Islet of Langerhans (tissue), 1 donor: ENCODE data around the gene TMEM150A.
"Not testable (repeated sequence)": the region's sequence is repeated elsewhere in the genome, so short reads cannot be mapped to it uniquely, and the experiment has no call there.

ENCODE experiments used
- FAIRE-seq: peaks from one replicate; lab custom pipeline; 2011; peaks lifted over from hg19 to GRCh38; lab: Jason Lieb, UNC

TMEM150A gene

DNA sequence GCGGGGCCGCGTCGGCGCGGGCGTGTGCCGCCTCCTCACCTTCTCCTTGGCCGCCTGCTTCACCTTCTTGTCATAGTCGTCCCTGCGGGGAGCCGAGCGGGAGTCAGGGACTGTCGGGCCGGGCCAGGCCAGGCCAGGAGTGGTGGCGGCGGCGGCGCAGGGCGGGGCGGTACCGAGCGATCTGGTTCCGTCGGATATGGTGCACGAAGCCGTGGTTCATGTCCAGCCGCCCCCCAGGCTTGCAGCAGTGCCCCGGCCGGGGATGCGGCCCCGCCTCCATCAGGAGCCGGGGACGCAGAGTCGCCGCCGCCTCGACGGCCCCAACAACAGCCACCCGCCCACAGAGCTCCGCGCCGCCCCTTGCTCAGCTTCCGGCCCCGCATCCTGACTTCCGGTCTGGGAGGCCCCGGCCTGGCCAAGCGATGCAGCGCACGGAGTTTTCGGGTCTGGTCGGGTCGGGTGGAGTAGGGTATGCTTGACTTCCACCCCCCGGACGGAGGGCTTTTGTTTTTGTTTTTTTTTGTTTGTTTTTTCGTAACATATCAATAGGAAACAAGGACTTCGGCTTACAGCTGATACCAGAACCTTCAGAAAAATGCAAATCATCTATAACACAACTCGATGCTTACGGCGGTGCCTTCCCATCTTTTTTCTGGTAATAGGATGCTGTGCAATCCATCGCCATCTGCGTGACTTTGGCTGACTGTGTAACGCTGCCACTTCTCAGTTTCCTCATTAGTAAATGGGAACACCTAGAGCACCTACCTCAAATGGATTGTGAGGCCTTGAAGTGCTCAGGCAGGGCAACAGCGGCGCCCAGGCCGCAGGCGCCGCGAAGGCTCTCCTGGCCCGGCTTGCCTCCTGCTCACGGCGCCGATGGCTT, 9.4 kb upstream of the TMEM150A start, which contains the start of gene C2orf68:
C2orf68 (minus strand) TSS at position 362 of the 883 bp plus-strand sequence; CDS start at position 280, 82 bp downstream.
- FAIRE-seq, result no peak

DNA sequence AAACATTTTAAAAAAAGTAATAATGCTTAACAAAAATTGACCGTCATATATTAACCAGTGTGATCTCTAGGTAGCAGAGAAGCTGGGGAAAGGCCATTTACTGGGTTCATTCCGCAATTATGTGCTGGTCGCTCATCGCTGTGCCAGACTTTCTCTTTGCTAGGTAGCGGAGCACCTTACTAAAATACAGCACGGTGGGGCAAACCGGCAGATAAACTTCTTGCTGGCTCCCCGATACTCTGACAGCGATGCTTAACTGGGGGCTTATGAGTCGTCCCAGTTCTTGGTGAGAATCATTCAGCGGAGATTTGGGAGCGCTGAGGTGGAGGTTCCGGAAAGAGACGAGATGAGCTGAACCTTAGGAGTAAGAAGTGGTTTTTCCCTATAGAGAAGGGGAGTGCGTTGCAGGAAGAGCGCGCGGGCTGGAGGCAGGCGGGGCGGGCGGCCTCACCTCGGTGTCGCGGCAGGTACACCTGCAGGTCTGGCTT, 8.8 kb upstream of the TMEM150A start:
- no peak for FAIRE-seq

DNA sequence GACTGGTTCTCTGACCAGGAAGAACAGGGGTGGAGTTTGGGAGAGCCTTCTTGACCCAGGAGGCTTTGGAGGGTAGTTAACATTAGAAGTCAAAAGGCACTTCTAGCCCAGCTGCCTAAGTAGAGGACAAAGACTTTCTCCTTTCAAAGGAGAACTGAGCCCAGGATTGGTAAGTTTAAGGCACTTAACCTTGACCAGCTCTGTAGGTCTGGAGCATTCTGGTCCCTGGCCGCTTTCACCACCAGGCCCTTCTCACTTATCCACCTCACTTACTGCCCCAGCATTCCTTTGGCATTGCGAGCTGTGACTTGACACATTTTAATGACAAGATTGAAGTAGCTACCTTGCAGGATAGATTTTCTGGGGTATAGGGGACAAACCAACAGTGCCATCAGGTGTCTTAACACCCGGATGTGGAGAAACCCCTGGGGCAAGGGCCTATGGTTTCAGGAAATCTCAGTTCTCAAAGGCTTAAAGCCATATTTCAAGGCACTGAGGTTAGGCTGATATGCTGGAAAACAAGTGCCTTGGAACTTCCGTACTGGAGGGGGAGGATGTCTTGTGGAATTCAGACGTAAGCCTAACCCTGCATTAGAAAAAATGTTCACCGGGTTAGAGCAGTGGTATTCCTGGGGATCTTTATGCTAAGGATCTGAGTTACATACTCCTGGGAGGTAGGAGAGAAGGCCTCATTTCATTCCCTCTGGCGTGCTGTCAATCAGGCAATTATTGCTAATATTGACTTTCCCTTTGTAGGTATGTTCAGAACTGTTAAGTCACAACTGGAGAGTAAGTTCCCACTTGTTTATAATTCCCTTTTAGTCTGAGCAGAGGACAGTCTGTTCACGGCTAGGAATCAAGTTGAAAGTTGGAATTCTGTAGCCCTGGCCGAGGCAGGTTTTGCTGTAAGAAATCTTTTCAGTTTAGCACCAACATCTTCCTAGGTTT, 5.0 kb upstream of the TMEM150A start:
- no peak for FAIRE-seq

DNA sequence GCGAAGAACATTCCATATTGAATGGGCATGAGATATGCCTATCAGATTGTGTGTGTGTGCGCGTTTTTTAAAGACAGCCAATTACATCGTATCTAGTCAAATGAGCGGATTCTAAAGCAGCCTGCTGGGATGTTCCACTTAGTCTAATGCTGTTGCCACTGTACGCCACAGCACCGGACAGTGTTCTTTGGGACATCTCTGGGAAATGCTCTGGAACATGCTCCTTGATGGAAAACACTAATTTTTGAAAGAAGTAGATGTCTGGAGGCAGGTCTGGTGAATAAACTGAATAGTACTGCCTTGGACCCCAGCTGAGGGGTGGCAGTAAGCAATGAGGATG, 3.6 kb upstream of the TMEM150A start:
- FAIRE-seq, result no peak

GRCh38 chr2:85605406-85606115, 3.1 kb upstream of the TMEM150A start:
- FAIRE-seq, result no peak

- FAIRE-seq, result no peak
These were observed 2.3 kb upstream of the TMEM150A start for GRCh38 chr2:85604568-85605339.

DNA sequence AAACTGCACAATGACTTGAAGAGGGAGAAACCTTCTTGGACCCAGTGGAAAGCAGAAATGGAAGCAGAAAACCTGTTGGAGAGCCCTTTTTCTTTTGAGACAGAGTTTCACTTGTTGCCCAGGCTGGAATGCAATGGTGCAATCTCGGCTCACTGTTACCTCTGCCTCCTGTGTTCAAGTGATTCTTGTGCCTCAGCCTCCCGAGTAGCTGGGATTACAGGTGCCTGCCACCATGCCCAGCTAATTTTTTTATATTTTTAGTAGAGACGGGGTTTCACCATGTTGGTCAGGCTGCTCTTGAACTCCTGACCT, 1.6 kb upstream of the TMEM150A start:
- FAIRE-seq, result not testable (repeated sequence)

DNA sequence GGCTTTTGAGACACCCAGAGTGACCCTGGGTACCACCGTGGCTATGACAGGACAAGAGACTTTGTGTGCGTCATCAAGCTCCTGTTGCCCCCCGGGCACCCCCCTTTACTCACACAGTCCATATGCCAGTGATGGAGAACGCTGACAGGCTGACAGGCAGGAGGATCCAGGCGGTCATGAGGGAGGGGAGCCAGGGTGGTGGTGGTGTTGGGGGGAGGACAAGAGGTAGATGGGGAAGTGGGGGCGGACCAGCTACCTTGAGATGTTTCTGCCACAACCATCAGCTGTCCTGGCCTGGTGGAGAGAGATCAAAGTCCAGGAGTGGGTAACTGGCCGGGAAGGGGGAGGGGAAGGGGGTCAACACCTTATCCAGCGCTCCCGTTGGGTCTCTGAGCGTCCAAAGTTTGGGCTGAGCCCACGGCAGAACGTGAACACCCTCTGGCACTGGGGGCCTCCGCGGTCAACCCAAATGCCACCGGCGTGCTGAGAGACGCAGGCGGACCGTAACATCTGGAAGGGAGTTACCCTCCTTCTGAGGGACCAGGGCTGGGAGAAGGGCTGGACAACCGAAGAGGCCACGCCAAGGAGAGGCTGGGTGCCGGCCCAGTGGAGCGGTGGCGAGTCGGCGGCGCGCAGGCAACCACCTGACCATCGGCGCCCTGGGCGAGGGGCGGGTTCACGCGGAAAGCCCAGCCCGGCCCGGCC, 575 bp downstream of the TMEM150A start:
- FAIRE-seq, result no peak

DNA sequence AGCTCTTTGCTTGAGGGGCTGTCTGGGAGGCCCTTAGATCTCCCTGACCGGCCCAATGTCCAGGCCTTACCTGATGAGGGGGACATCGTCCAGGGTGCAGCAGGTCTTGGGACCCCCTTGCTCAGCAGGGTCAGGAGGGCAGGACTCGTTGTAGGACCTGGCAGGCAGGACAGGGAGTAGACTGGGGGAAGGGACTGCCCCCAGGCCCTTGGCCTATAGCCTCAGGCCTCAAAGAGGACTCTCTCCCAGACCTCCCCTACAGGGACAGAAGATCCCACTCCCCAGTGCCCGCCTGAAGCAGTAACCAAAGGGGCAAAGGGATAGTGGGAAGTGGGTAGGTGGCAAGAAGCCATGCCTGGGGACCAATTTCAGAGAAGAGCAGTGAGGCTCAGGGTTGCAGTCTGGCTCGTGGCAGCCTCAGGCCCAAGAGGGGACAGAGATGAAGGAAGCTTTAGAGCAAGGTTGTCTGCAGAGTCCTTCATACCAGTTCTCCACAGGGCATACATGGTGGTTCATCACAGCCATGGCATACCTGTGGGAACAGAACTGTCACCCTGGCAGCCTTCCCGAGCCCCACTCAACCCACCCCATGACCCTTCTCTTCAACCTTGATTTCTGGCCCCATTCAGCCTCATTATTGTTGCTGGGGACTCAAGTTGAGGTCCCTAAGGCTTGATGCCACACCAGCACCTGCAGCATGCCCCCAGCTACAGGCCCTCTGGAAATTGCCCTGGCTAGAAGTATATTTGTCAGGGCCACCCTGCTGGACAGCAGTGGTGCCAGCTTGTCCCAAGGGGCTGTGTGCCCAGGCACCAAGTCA, 1.3 kb downstream of the TMEM150A start:
- no peak for FAIRE-seq

DNA sequence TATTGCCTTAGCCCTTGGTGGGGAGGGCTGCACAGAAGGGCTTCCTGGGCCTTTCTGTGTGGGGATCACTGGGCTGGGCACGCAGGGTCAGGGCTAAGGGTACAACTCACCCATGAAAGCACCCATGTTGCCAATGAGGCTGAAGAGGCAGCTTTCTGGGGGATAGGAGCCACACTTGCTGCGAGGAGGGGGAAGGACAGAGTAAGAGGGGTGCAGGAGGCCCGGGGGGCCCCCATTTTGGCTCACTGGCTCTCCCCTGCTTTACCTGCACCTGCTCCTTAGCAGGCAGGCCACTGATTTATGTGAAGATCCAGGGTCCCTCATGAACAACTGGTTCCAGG, 2.3 kb downstream of the TMEM150A start:
- FAIRE-seq, result no peak

DNA sequence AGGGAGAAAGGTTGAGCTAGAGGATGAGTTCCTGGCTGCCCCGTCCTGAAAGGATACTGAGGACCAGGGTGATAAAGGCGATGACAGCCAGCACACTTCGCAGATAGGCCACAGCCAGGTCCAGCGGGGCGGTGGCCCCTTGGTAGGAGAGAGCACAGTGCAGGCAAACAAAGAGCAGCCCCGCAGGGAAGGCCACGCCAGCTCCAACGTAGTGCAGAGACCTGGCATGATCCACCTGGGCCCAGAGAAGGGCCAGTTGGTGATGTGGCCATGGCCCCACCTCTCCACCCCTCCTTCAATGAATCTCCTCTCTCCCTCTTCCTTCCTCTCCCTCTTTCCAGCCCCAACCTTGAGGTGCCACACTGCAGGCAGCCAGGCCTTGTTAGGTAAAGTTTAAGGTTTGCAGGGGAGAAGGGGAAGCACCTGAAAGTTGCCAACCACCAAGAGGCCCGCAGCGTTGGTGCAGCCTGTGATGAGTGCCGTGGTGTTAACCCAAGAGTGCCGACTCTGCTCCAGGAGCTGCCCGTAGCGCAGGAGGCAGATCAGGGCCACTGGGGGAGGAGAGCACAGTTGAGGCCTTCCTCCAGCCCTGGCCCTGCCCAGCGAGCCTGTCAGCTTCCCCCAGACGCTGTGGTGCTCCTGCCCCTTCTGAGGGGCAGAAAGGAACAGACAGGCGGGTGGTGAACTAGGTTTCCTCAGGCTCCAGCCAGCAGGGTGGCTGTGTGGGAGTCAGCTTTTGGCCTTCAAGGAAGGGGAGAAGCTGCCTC, 2.8 kb downstream of the TMEM150A start:
- no peak for FAIRE-seq

DNA sequence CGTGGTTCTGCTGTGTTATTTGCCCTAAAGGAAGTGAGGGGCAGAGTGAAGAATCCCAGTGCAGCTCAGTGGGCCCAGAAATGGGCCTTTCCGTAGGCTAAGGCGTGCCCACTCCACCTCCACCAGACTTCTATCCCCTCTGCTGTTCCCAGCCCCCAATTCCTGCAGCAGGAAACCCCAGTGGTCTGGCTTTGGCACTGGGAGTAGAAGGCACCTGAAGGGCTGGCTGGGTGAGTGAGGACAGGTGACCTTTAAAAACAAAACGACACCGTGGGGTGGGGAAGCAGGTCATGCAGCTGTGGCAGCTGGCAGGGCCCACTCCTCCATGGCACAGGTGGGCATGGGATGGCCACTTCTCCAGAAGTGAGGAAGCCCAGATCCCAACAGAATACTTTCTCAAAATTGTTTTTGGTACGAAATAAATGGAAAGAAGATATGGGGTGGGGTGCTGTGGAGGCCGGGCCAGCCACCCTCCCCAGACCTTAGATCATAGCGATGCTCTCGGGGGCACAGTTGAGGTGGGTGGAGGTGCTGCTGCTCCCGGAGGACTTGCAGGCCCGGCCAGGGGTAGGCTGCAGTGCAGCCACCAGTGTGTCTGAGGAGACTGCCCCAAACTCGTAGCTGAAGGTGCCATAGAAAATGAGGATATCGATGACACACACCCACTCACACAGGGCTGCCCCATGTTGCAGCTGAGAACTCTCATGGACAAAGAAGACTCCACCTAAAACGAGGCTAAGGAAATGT, 3.7 kb downstream of the TMEM150A start:
- FAIRE-seq, result no peak

DNA sequence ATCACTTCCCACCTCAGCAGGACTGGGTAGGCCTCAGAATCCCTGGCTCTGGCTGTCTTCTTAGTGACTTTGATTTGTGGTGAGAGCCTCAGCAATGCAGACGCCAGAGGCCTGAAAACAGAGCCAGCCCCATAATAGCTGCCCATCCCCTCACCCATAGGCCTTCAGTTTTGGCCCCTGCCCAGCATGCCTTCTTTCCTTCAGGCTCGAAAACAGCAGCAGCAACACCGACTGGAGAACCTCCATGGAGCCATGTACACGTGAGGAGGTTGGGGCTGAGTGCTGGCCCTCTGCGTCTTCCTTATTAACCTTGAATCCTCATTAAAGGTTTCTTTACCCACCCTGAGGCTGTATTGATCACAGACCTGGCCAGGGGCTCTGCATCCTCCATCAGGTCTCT, 5.3 kb downstream of the TMEM150A start:
- no peak for FAIRE-seq

- FAIRE-seq, result no peak
These were observed 5.9 kb downstream of the TMEM150A start for GRCh38 chr2:85596486-85597143.

GRCh38 chr2:85596026-85596333, 6.5 kb downstream of the TMEM150A start:
- no peak for FAIRE-seq

- peak; percentile 98 for FAIRE-seq
These were observed 7.0 kb downstream of the TMEM150A start, which contains the start of gene RNF181 for GRCh38 chr2:85595301-85596025. TSS of gene RNF181 (plus strand) at chr2:85595745. CDS start at chr2:85595764, 19 bp downstream.

- no peak for FAIRE-seq
These were observed 7.7 kb downstream of the TMEM150A start for GRCh38 chr2:85594715-85595300.
